ENCODE data around the gene BTBD2. TPM values are rescaled to one million over a fixed set of nuclear protein-coding genes. Genes with fewer than 3 reads are reported as not detected.
A peak's percentile ranks its signal among the peaks of the same experiment; 100 is the strongest.

The BTBD2 gene
- 118 TPM for polyA plus RNA-seq (2012; ENCODE audit: insufficient read depth, insufficient read length)

GRCh38 chr19:2015608-2015950 lies at the start of gene BTBD2:
BTBD2 (minus strand) TSS chr19:2015714; CDS start chr19:2015703, 11 bp downstream.
- DNase-seq (ENCODE audit: low read depth, low spot score): peak; percentile 81
- peak within 1 kb of the TSS; percentile 75 for H3K4me3 ChIP-seq (ENCODE audit: low read length)

- no peak overlapping the region for H3K4me3 ChIP-seq (ENCODE audit: low read length)
- no peak for DNase-seq (ENCODE audit: low read depth, low spot score)
These were observed 49.4 kb upstream of the BTBD2 start for GRCh38 chr19:2064788-2065524.

GRCh38 chr19:2064395-2064787 lies 48.9 kb upstream of the BTBD2 start:
- H3K4me3 ChIP-seq (ENCODE audit: low read length): no peak overlapping the region
- DNase-seq (ENCODE audit: low read depth, low spot score): no peak

GRCh38 chr19:2063824-2064223 lies 48.3 kb upstream of the BTBD2 start:
- no peak overlapping the region for H3K4me3 ChIP-seq (ENCODE audit: low read length)

GRCh38 chr19:2062770-2063169 lies 47.3 kb upstream of the BTBD2 start:
- H3K4me3 ChIP-seq (ENCODE audit: low read length): no peak overlapping the region

More at GRCh38 chr19:2063824-2064223, 48.3 kb upstream of the BTBD2 start:
- DNase-seq (ENCODE audit: low read depth, low spot score): no peak

GRCh38 chr19:2062389-2062729 lies 46.8 kb upstream of the BTBD2 start:
- no peak for DNase-seq (ENCODE audit: low read depth, low spot score)
- peak overlapping the region; percentile 79 for H3K4me3 ChIP-seq (ENCODE audit: low read length)

More at GRCh38 chr19:2062770-2063169, 47.3 kb upstream of the BTBD2 start:
- DNase-seq (ENCODE audit: low read depth, low spot score): no peak

GRCh38 chr19:2061495-2062388 lies 46.2 kb upstream of the BTBD2 start:
- peak overlapping the region; percentile 81 for H3K4me3 ChIP-seq (ENCODE audit: low read length)
- peak; percentile 98 for DNase-seq (ENCODE audit: low read depth, low spot score)

GRCh38 chr19:2060884-2061494 lies 45.5 kb upstream of the BTBD2 start:
- DNase-seq (ENCODE audit: low read depth, low spot score): no peak
- peak overlapping the region; percentile 81 for H3K4me3 ChIP-seq (ENCODE audit: low read length)

GRCh38 chr19:2059422-2060201 lies 44.1 kb upstream of the BTBD2 start:
- no peak for DNase-seq (ENCODE audit: low read depth, low spot score)
- no peak overlapping the region; the same call in none of the 2 replicates for H3K4me3 ChIP-seq (ENCODE audit: low read length)

- DNase-seq (ENCODE audit: low read depth, low spot score): no peak
- H3K4me3 ChIP-seq (ENCODE audit: low read length): no peak overlapping the region
These were observed 43.3 kb upstream of the BTBD2 start for GRCh38 chr19:2058570-2059421.

- DNase-seq (ENCODE audit: low read depth, low spot score): no peak
- no peak overlapping the region for H3K4me3 ChIP-seq (ENCODE audit: low read length)
These were observed 42.3 kb upstream of the BTBD2 start for GRCh38 chr19:2057484-2058469.

- H3K4me3 ChIP-seq (ENCODE audit: low read length): no peak overlapping the region
These were observed 41.3 kb upstream of the BTBD2 start for GRCh38 chr19:2056837-2057192.

GRCh38 chr19:2055931-2056836 lies 40.7 kb upstream of the BTBD2 start:
- DNase-seq (ENCODE audit: low read depth, low spot score): peak; percentile 51

More at GRCh38 chr19:2056837-2057192, 41.3 kb upstream of the BTBD2 start:
- no peak for DNase-seq (ENCODE audit: low read depth, low spot score)

GRCh38 chr19:2054763-2055162 lies 39.2 kb upstream of the BTBD2 start:
- H3K4me3 ChIP-seq (ENCODE audit: low read length): no peak overlapping the region
- DNase-seq (ENCODE audit: low read depth, low spot score): no peak

More at GRCh38 chr19:2055931-2056836, 40.7 kb upstream of the BTBD2 start:
- H3K4me3 ChIP-seq (ENCODE audit: low read length): no peak overlapping the region

- no peak for DNase-seq (ENCODE audit: low read depth, low spot score)
- no peak overlapping the region for H3K4me3 ChIP-seq (ENCODE audit: low read length)
These were observed 38.3 kb upstream of the BTBD2 start for GRCh38 chr19:2053601-2054389.
